Parathyroid adenoma (tissue), 2 donors: ENCODE measurements around the gene CADM2.

Source experiments
- H2AFZ ChIP-seq: fragments of 300-600 bp; sonication (generic); one replicate; pipeline ENCODE4 v1.7.0; 2017; ENCODE audit warnings: antibody characterized with exemption, mild to moderate bottlenecking
- H3K27ac ChIP-seq: fragments of 300-600 bp; sonication (generic); one replicate; pipeline ENCODE4 v1.7.0; 2017
- H3K27me3 ChIP-seq: fragments of 300-600 bp; sonication (generic); one replicate; pipeline ENCODE4 v1.7.0; 2017; ENCODE audit warnings: low read length; ENCODE audit not compliant: control insufficient read depth, insufficient read depth
- H3K36me3 ChIP-seq: fragments of 300-600 bp; sonication (generic); one replicate; pipeline ENCODE4 v1.7.0; 2017; ENCODE audit warnings: low read length; ENCODE audit not compliant: control insufficient read depth, insufficient read depth
- H3K4me1 ChIP-seq: fragments of 300-600 bp; sonication (generic); one replicate; pipeline ENCODE4 v1.7.0; 2017; ENCODE audit warnings: control low read depth
- H3K4me2 ChIP-seq: fragments of 300-600 bp; sonication (generic); one replicate; pipeline ENCODE4 v1.7.0; 2017; ENCODE audit warnings: low read length
- H3K4me3 ChIP-seq: fragments of 300-600 bp; sonication (generic); one replicate; pipeline ENCODE4 v1.7.0; 2017; ENCODE audit warnings: low read depth, low read length
- H3K79me2 ChIP-seq: fragments of 300-600 bp; sonication (generic); one replicate; pipeline ENCODE4 v1.7.0; 2017; ENCODE audit warnings: control low read depth
- H3K9ac ChIP-seq: fragments of 300-600 bp; sonication (generic); one replicate; pipeline ENCODE4 v1.7.0; 2017; ENCODE audit warnings: mild to moderate bottlenecking
- H3K9me3 ChIP-seq: fragments of 300-600 bp; sonication (generic); one replicate; pipeline ENCODE4 v1.7.0; 2017; ENCODE audit warnings: low read length; ENCODE audit not compliant: control insufficient read depth
- TF ChIP-seq, protein P1 (sequence below): fragments of 300-600 bp; sonication (generic); IDR thresholded peaks from one replicate; pipeline ENCODE4 v1.7.0; 2017; ENCODE audit warnings: antibody characterized with exemption, mild to moderate bottlenecking
- donor health status: primary hyperparathyroidism.

CADM2 gene

DNA sequence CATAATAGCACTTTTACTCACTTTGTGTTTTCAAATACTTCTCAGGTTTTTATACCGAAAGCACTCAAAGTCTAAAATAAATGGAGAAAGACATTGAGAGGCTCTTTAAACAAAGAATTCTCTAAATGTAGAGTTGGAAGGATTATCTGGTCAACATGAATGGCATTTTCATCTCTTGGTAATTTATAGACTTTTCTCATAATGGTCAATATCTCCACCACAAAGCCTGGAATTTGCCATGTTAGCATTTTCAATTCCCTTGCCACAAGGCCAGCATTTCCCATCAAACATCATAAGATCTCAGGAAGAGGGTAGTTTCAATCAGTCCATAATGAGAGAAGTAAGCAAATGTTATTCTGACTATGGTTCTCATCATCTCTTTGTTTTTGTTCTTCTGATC lies 293.0 kb downstream of the CADM2 start:
- H3K27ac ChIP-seq, result no peak overlapping the region

DNA sequence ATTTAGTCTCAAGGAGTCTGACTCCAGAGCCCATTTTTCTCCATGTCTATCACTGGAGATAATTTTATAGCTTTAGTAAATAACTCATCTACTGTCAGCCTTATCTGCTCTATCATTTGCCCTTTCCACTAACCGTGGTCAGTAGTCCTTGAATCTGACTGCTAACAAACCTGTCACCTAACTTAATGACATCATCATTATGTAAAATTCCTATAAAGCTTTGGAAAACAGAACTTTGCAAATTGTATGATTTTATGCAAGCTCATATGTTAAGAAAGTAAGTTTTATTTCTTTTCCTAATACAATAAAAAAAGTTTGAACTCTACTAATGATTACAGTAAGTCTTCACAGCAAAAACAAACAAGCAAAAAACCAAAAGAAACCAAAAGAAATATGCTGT lies 293.9 kb downstream of the CADM2 start:
- Histone ChIP-seq H3K9ac (no peak overlapping the region), H3K4me3 (no peak overlapping the region), H3K4me1 (no peaks in the 10 kb centered on the region), H2AFZ (no peak overlapping the region), H3K9me3 (no peaks in the 10 kb centered on the region), H3K36me3 (no peaks in the 10 kb centered on the region), H3K4me2 (no peak overlapping the region), H3K79me2 (no peaks in the 10 kb centered on the region), H3K27me3 (no peaks in the 10 kb centered on the region), H3K27ac (no peak overlapping the region)
- TF ChIP-seq, protein P1, sequence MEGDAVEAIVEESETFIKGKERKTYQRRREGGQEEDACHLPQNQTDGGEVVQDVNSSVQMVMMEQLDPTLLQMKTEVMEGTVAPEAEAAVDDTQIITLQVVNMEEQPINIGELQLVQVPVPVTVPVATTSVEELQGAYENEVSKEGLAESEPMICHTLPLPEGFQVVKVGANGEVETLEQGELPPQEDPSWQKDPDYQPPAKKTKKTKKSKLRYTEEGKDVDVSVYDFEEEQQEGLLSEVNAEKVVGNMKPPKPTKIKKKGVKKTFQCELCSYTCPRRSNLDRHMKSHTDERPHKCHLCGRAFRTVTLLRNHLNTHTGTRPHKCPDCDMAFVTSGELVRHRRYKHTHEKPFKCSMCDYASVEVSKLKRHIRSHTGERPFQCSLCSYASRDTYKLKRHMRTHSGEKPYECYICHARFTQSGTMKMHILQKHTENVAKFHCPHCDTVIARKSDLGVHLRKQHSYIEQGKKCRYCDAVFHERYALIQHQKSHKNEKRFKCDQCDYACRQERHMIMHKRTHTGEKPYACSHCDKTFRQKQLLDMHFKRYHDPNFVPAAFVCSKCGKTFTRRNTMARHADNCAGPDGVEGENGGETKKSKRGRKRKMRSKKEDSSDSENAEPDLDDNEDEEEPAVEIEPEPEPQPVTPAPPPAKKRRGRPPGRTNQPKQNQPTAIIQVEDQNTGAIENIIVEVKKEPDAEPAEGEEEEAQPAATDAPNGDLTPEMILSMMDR, result no peak

More for the DNA sequence above, 293.0 kb downstream of the CADM2 start:
- no peaks in the 10 kb centered on the region for H3K79me2 ChIP-seq
- H3K9me3 ChIP-seq, result no peaks in the 10 kb centered on the region
- H3K4me1 ChIP-seq, result no peaks in the 10 kb centered on the region
- H3K27me3 ChIP-seq, result no peaks in the 10 kb centered on the region
- H2AFZ ChIP-seq, result no peak overlapping the region
- H3K36me3 ChIP-seq, result no peaks in the 10 kb centered on the region
- TF ChIP-seq, protein P1, result no peak
- no peak overlapping the region for H3K9ac ChIP-seq
- no peak overlapping the region for H3K4me2 ChIP-seq
- H3K4me3 ChIP-seq, result no peak overlapping the region

DNA sequence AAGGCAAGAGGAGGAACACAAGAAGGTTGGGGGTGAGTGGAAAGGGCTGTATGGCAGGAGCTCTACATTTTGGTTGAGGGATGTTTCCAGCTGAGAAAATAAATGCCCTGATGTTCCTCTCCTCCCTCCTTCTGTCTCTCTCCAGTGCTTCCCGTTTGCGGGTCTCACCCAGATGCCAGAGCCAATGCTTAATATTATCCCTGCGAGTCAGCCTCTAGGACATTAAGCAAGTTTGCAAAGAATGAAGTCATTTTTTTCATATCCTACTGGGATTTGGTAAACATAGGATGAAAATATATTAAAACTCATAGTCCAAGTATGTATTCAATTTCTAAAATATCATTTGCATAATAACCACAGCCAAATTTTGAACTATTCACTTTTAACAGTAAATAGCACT lies 295.9 kb downstream of the CADM2 start:
- TF ChIP-seq, protein P1, result no peak
- H2AFZ ChIP-seq, result no peak overlapping the region
- no peak overlapping the region for H3K4me3 ChIP-seq
- no peaks in the 10 kb centered on the region for H3K9me3 ChIP-seq
- no peak overlapping the region for H3K27ac ChIP-seq
- H3K27me3 ChIP-seq, result no peaks in the 10 kb centered on the region
- no peaks in the 10 kb centered on the region for H3K36me3 ChIP-seq
- H3K4me1 ChIP-seq, result no peaks in the 10 kb centered on the region
- H3K4me2 ChIP-seq, result no peak overlapping the region
- H3K79me2 ChIP-seq, result no peaks in the 10 kb centered on the region
- H3K9ac ChIP-seq, result no peak overlapping the region

DNA sequence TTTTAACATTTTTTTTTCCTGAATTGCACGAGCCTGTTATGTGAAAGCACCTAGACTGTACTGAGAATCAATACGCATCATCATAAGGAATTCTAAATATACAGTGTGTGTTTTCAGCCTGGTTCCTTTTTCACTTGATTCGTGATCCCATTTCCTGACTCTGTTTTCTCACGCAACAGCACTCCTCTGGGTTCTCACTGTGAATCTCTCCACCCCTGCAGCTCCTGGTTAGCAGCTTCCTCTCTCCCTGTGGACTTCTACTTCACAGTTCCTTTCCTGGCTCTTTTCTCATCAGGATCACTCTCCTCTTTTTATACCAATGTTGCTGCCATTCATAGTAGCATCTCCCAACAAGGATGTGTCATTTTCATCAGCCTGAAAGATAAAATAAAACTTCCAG lies 297.2 kb downstream of the CADM2 start:
- Histone ChIP-seq H3K27ac (no peak overlapping the region), H3K36me3 (no peaks in the 10 kb centered on the region), H3K4me1 (no peaks in the 10 kb centered on the region), H3K9me3 (no peaks in the 10 kb centered on the region), H3K4me3 (no peak overlapping the region), H3K27me3 (no peaks in the 10 kb centered on the region), H3K9ac (no peak overlapping the region), H3K4me2 (no peak overlapping the region), H2AFZ (no peak overlapping the region), H3K79me2 (no peaks in the 10 kb centered on the region)
- TF ChIP-seq, protein P1, result no peak

DNA sequence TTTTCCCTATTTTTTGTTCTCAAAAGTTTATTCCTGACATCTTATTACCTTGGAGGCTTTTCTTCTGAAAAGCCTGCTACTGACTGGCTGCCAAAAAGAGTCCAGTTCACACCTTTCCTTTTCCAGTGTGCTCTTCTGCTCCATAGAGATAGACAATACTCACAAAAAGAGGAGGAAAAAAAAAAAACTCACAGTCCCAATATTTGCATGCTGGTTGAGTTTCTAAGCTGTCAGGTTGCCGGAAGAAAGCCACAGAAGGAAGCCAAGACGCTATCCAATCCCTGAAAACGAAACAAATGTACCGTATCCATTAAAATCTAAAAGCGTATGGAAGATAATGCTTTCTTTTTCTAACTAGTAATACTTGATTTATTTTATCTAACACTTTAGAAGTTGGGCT lies 299.5 kb downstream of the CADM2 start:
- TF ChIP-seq, protein P1, result no peak
- no peaks in the 10 kb centered on the region for H3K36me3 ChIP-seq
- no peak overlapping the region for H3K9ac ChIP-seq
- H3K79me2 ChIP-seq, result no peaks in the 10 kb centered on the region
- no peaks in the 10 kb centered on the region for H3K4me1 ChIP-seq
- no peak overlapping the region for H3K27ac ChIP-seq
- H3K4me3 ChIP-seq, result no peak overlapping the region
- peak overlapping the region; percentile 28 for H3K4me2 ChIP-seq
- H3K27me3 ChIP-seq, result no peaks in the 10 kb centered on the region
- H3K9me3 ChIP-seq, result no peaks in the 10 kb centered on the region
- H2AFZ ChIP-seq, result no peak overlapping the region
